ENCODE measurements around the gene CABP1. TPM values are rescaled to one million over a fixed set of nuclear protein-coding genes. Genes with fewer than 3 reads are reported as not detected.

Gene CABP1
- total RNA-seq, 1 experiment from 2014 or later, result not detected

- Histone ChIP-seq H3K4me1 (ENCODE audit: control insufficient read depth, insufficient read depth, low read length) (no peaks in the 10 kb centered on the region), H3K9me3 (ENCODE audit: control insufficient read depth, insufficient read depth, low read depth, low read length) (no peaks in the 10 kb centered on the region), H3K27ac (ENCODE audit: low read length) (no peak overlapping the region), H3K4me3 (ENCODE audit: low read depth in 2 of 2, low read length in 2 of 2) (no peak overlapping the region), H3K27me3 (ENCODE audit: control insufficient read depth, insufficient read depth, low read length) (no peaks in the 10 kb centered on the region), H3K36me3 (ENCODE audit: control insufficient read depth, insufficient read depth, low read length) (peaks cover 2% of the 10 kb centered on the region)
- in situ Hi-C loops (cut with HindIII; ENCODE audit: low pct_unique_long_range_greater_than_20kb, low sequenced_read_pairs), result no loop called here
- DNase-seq (ENCODE audit: low read depth, low spot score) (no peak), ATAC-seq (no peak; the same call in 1 of the 2 replicates)
- CTCF ChIA-PET, result no interaction called here
- POLR2A ChIA-PET, result no interaction called here
- intact Hi-C loops (cut with micrococcal nuclease; ENCODE audit: unreplicated experiment), result no loop called here
- TF ChIP-seq SIN3A (IDR thresholded peaks at IDR 0.05; ENCODE audit: borderline replicate concordance, insufficient read depth, low read depth, low read length) (no peak), CTCF (IDR thresholded peaks at IDR 0.05) (no peak), POLR2AphosphoS5 (IDR thresholded peaks at IDR 0.05; ENCODE audit: low read depth, low read length) (no peak), TCF7L2 (IDR thresholded peaks at IDR 0.05; ENCODE audit: low read depth, low read length) (no peak), REST (IDR thresholded peaks at IDR 0.05; ENCODE audit: insufficient read depth in 1 of 2, low read depth in 2 of 2, low read length in 1 of 2) (no peak)
- BruUV-seq (replicated peaks), result no TSS peak
Measured at GRCh38 chr12:120703311-120703942, 63.0 kb downstream of the CABP1 start.

GRCh38 chr12:120705618-120706017 lies 65.2 kb downstream of the CABP1 start:
- Histone ChIP-seq H3K4me3 (ENCODE audit: low read depth in 2 of 2, low read length in 2 of 2) (no peak overlapping the region), H3K9me3 (ENCODE audit: control insufficient read depth, insufficient read depth, low read depth, low read length) (no peaks in the 10 kb centered on the region), H3K4me1 (ENCODE audit: control insufficient read depth, insufficient read depth, low read length) (peaks cover 5% of the 10 kb centered on the region; the same call in 1 of the 2 replicates), H3K27ac (ENCODE audit: low read length) (no peak overlapping the region), H3K27me3 (ENCODE audit: control insufficient read depth, insufficient read depth, low read length) (no peaks in the 10 kb centered on the region), H3K36me3 (ENCODE audit: control insufficient read depth, insufficient read depth, low read length) (peaks cover under 1% of the 10 kb centered on the region; the same call in 1 of the 2 replicates)
- in situ Hi-C loops (cut with HindIII; ENCODE audit: low pct_unique_long_range_greater_than_20kb, low sequenced_read_pairs), result no loop called here
- TF ChIP-seq REST (IDR thresholded peaks at IDR 0.05; ENCODE audit: insufficient read depth in 1 of 2, low read depth in 2 of 2, low read length in 1 of 2), result no peak
- TF ChIP-seq POLR2AphosphoS5 (IDR thresholded peaks at IDR 0.05; ENCODE audit: low read depth, low read length), result no peak
- BruUV-seq (replicated peaks), result no TSS peak
- intact Hi-C loops (cut with micrococcal nuclease; ENCODE audit: unreplicated experiment), result no loop called here
- ATAC-seq, result no peak
- DNase-seq (ENCODE audit: low read depth, low spot score), result no peak
- ChIA-PET POLR2A (no interaction called here), CTCF (interaction anchor here (0.6 kb wide), 1 partner anchor 59 kb away, joined by 4 read pairs; no protein-coding TSS in a partner anchor)

Measured in Panc1 (cell line).